Nephron (organoid): Measurements from ENCODE around the gene OR2AK2.

Source experiments
- H3K27ac Mint-ChIP-seq, 3 experiments: 2 replicates each; pipeline ENCODE4 v1.8.0; 2020; ENCODE audit warnings: mixed read lengths in 3 of 3, mild to moderate bottlenecking in 2 of 3, moderate library complexity in 1 of 3
- H3K27me3 Mint-ChIP-seq: 2 replicates; pipeline ENCODE4 v1.8.0; 2021; ENCODE audit warnings: low read depth, mild to moderate bottlenecking, moderate library complexity, mixed read lengths
- H3K36me3 Mint-ChIP-seq: 2 replicates; pipeline ENCODE4 v1.8.0; 2020; ENCODE audit warnings: low read depth, mixed read lengths
- H3K4me1 Mint-ChIP-seq: 2 replicates; pipeline ENCODE4 v1.8.0; 2020; ENCODE audit warnings: mixed read lengths
- H3K4me3 Mint-ChIP-seq, 3 experiments: 2 replicates each; pipeline ENCODE4 v1.8.0; 2020; ENCODE audit warnings: mild to moderate bottlenecking in 3 of 3, mixed read lengths in 3 of 3, moderate library complexity in 2 of 3
- H3K9me3 Mint-ChIP-seq: 2 replicates; pipeline ENCODE4 v1.8.0; 2020; ENCODE audit warnings: mixed read lengths
- TF ChIP-seq, protein P1 (sequence below), 3 experiments: fragments of 200-600 bp; sonication (generic); IDR thresholded peaks; one replicate each; pipeline ENCODE4 v1.5.0; 2021; ENCODE audit warnings: antibody characterized with exemption in 3 of 3; ENCODE audit not compliant: unreplicated experiment in 3 of 3

OR2AK2 gene

DNA sequence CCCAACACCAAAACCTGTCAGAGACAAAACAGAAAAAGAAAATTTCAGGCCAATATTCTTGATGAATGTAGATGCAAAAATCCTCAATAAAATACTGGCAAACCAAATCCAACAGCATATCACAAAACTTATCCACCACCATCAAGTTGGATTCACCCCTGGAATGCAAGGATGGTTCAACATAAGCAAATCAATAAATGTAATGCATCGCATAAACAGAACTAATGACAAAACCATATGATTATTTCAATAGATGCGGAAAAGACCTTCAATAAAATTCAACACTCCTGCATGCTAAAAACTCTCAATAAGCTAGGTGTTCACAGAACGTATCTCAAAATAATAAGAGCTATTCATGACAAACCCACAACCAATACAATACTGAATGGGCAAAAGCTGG, 44.6 kb downstream of the OR2AK2 start:
- Mint-ChIP-seq H3K36me3 (no peaks in the 10 kb centered on the region), H3K4me3 (no peak overlapping the region), H3K27me3 (no peaks in the 10 kb centered on the region), H3K9me3 (peaks cover 54% of the 10 kb centered on the region), H3K4me1 (no peaks in the 10 kb centered on the region), H3K27ac (no peak overlapping the region)
- TF ChIP-seq, protein P1, sequence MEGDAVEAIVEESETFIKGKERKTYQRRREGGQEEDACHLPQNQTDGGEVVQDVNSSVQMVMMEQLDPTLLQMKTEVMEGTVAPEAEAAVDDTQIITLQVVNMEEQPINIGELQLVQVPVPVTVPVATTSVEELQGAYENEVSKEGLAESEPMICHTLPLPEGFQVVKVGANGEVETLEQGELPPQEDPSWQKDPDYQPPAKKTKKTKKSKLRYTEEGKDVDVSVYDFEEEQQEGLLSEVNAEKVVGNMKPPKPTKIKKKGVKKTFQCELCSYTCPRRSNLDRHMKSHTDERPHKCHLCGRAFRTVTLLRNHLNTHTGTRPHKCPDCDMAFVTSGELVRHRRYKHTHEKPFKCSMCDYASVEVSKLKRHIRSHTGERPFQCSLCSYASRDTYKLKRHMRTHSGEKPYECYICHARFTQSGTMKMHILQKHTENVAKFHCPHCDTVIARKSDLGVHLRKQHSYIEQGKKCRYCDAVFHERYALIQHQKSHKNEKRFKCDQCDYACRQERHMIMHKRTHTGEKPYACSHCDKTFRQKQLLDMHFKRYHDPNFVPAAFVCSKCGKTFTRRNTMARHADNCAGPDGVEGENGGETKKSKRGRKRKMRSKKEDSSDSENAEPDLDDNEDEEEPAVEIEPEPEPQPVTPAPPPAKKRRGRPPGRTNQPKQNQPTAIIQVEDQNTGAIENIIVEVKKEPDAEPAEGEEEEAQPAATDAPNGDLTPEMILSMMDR (IDR thresholded peaks at IDR 0.05; ENCODE audit: unreplicated experiment in 3 of 3) = no peak

DNA sequence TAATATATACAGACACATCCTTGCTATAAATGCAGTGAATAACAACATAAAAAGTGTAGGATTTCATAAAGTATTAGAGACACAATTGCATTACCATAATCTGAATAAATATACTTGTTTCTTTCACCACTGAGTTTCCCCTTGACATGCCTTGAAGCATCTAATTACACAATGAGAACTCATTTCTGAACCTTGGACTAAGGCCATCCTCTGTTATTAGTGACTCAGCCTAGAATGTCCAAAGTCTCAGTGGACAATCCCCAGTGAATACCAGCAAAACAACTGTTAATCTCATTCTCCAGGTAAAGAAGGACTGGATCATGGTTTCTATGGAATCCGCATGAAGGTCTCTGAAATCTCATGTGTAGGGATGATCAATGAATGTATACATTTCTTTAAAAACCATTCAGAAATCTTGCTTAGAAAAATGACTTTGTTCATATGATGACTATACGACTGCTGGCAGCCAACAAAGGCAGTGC, 48.2 kb downstream of the OR2AK2 start, which contains the start of gene OR2L5:
TSS of gene OR2L5 (plus strand) at position 432 of the 482 bp plus-strand sequence. CDS start 8,288 bp downstream, outside the sequence.
- no peaks in the 10 kb centered on the region for H3K36me3 Mint-ChIP-seq
- no peaks in the 10 kb centered on the region for H3K4me1 Mint-ChIP-seq
- peaks cover 49% of the 10 kb centered on the region for H3K9me3 Mint-ChIP-seq
- TF ChIP-seq, protein P1 (IDR thresholded peaks at IDR 0.05; ENCODE audit: unreplicated experiment in 3 of 3) = no peak
- H3K27ac Mint-ChIP-seq = no peak within 1 kb of the TSS
- H3K27me3 Mint-ChIP-seq = no peaks in the 10 kb centered on the region
- no peak within 1 kb of the TSS for H3K4me3 Mint-ChIP-seq

DNA sequence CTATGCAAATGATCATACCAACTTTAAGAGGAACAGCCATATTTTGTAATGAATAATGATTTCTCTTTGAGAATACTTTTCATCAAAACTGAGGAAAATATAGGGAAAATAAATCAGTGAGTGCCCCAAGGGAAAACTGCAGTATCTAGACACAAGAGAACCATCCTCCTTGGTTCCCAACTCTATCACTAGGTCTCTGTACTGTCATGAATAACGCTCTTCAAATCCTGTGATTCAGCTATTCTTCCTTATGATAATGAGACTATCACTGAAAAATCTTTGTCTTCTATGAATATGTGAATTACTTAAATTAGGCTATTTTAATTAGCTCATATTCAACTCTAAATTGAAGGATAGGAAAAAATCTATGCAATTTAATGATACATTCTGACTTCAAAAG, 50.8 kb downstream of the OR2AK2 start:
- Mint-ChIP-seq H3K27ac (no peak overlapping the region), H3K27me3 (no peaks in the 10 kb centered on the region), H3K36me3 (no peaks in the 10 kb centered on the region), H3K4me3 (no peak overlapping the region), H3K4me1 (no peaks in the 10 kb centered on the region), H3K9me3 (peaks cover 43% of the 10 kb centered on the region)
- TF ChIP-seq, protein P1 (IDR thresholded peaks at IDR 0.05; ENCODE audit: unreplicated experiment in 3 of 3) = no peak
